Natural killer cell treated with Interleukin-12 subunit alpha and Interleukin-12 subunit beta and Interleukin-15 and Interleukin-18, amount 100 ng/mL, for 72 hours (primary cell): ENCODE results near the gene LIPT2. TPM values are rescaled to one million over a fixed set of nuclear protein-coding genes. Genes with fewer than 3 reads are reported as not detected.

Experiments used
- ATAC-seq, 2 donors: fragments of 150-1000 bp; cut with Tn5 transposase in 1 of 2; sonication (Bioruptor Pico), chemical (Tn5 transposase) in 1 of 2; 2 replicates each; pipeline ENCODE4 v1.10.0; 2021
- DNase-seq: peaks from one replicate; pipeline ENCODE4 v3.0.0; 2022; ENCODE audit warnings: low spot score
- H3K27ac Mint-ChIP-seq, 2 donors: 1 replicate in 1 of 2; 2 replicates in 1 of 2; pipeline ENCODE4 v1.8.0; 2022; ENCODE audit warnings: mixed read lengths in 2 of 2, mild to moderate bottlenecking in 1 of 2, moderate library complexity in 1 of 2
- H3K27me3 Mint-ChIP-seq, 2 donors: 1 replicate in 1 of 2; 2 replicates in 1 of 2; pipeline ENCODE4 v1.8.0; 2022; ENCODE audit warnings: mixed read lengths in 2 of 2
- H3K36me3 Mint-ChIP-seq: one replicate; pipeline ENCODE4 v1.8.0; 2022; ENCODE audit warnings: mixed read lengths
- H3K4me1 Mint-ChIP-seq, 2 donors: 1 replicate in 1 of 2; 2 replicates in 1 of 2; pipeline ENCODE4 v1.8.0; 2022; ENCODE audit warnings: low read depth in 2 of 2, mixed read lengths in 2 of 2, mild to moderate bottlenecking in 1 of 2
- H3K4me3 Mint-ChIP-seq: one replicate; pipeline ENCODE4 v1.8.0; 2022; ENCODE audit warnings: mixed read lengths
- H3K9me3 Mint-ChIP-seq: 2 replicates; pipeline ENCODE4 v1.8.0; 2022; ENCODE audit warnings: mixed read lengths
- total RNA-seq, 2 donors: library from RNA; stranded (reverse); gene quantifications; one replicate each; pipeline ENCODE4 v1.2.3, GENCODE V29; 2022

The LIPT2 gene
- total RNA-seq, 2 donors from 2014 or later: 1.8 to 3.4 TPM

DNA sequence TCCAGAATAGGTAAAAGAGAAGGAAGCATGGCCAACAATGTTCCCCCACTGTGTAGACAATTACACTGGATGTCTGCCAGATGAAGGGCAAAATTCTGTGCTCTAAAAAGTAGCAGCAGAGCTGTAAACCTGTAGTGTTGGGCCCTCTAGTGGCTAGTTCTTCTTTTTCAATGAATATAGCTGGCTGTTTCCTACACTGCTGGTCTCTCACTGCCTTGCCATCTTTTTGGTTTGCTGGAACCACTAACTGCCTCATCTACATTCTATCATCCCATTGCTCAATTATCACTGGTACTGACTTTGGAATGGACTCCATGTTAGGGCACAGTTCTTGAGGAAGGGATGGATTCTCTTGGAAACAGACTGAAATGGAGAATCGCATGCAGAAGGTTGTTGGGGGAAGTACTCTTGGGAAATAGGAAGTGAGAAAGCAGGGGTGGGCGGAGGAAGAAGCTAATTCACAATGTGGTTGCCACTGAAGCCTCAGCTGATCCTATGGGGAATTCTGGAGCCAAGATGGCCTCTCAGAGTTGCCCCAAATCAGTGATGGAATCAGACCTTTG lies 44.1 kb downstream of the LIPT2 start:
- peaks cover 8 to 11% of the 10 kb centered on the region in 2 donors for H3K27me3 Mint-ChIP-seq
- H3K4me1 Mint-ChIP-seq: peaks cover 5 to 6% of the 10 kb centered on the region in 2 donors
- DNase-seq (no peak), ATAC-seq (peak; percentile 64 to 74)
- H3K36me3 Mint-ChIP-seq: no peaks in the 10 kb centered on the region
- H3K9me3 Mint-ChIP-seq: no peaks in the 10 kb centered on the region
- H3K27ac Mint-ChIP-seq: no peak overlapping the region
- H3K4me3 Mint-ChIP-seq: no peak overlapping the region

DNA sequence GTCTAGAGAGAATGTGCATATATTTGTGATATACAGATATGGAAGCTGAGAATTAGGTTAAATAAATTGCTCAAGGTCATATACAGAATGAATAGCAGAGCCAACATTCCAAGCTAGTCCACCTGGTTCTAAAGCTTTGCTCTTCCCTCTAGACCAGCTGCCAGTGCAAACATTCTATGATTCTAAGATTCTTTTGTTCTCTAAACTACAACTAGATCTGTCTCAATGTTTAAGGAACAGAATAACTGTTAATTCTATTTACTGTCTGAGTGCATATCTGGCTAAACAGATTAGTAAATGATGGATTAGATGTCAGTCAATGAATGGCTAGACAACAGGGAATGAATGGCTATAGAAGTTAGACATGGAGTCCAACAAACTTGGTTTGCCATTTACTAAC lies 45.8 kb downstream of the LIPT2 start:
- H3K4me1 Mint-ChIP-seq: peaks cover 0 to 4% of the 10 kb centered on the region in 2 donors
- no peak for DNase-seq
- ATAC-seq: no peak
- no peak overlapping the region for H3K27ac Mint-ChIP-seq
- peaks cover 6 to 8% of the 10 kb centered on the region in 2 donors for H3K27me3 Mint-ChIP-seq
- H3K4me3 Mint-ChIP-seq: no peak overlapping the region
- no peaks in the 10 kb centered on the region for H3K36me3 Mint-ChIP-seq
- H3K9me3 Mint-ChIP-seq: no peaks in the 10 kb centered on the region

DNA sequence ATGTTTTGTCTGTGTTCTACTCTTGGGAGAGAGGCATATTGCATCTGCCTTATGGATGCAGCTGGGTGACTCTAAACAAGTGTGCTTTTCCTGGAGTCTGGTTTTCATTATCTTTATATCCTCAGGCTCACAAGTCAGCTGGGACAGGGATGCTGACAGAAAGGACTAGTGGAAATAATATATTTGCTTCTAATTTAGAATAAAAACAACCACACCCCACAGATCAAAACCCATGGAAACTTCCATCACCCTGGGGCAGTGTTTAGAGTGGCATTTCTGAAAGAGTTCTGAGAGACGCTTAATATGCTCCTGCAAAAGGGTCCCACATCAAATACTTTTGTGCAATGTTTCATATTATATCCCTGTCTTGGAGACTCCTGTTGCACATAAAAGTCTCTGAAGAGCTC lies 47.0 kb downstream of the LIPT2 start:
- DNase-seq (no peak), ATAC-seq (no peak)
- Mint-ChIP-seq H3K36me3 (no peaks in the 10 kb centered on the region), H3K27me3 (peaks cover 6 to 8% of the 10 kb centered on the region in 2 donors), H3K4me1 (peaks cover 0 to 4% of the 10 kb centered on the region in 2 donors), H3K9me3 (no peaks in the 10 kb centered on the region), H3K27ac (no peak overlapping the region), H3K4me3 (no peak overlapping the region)

DNA sequence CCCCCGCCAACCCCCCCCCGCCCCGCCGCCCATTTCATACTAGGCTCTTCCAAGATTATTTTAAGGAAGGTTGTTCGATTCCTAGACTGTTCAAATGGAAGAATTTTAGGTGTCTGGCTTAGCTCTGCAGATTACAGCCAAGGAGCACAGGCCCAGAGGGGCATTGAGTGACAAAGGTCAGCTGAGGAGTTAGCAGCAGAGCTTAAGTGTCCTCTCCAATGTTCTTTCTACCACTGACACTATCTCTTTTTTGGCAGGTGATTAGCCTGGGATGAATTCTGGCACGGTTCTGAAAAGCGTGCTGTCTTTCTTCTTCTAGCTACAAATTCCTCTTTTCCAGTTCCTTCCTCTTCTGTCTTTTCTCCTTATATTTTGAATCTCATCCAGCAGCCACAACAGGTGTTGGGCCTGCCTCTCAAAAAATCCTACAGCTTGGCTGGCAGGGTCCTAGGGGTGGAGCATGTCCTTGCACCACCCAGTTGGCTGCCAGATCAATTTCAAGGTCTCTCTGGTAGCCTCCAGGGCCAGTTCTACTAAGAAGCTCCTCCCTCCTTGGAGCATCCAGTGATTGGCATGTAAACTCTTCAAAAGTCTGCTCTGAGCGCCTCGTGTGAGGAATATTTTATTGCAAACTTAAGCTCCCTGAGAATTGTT lies 49.2 kb downstream of the LIPT2 start:
- no peaks in the 10 kb centered on the region for H3K4me1 Mint-ChIP-seq
- no peaks in the 10 kb centered on the region for H3K36me3 Mint-ChIP-seq
- no peak overlapping the region for H3K27ac Mint-ChIP-seq
- H3K9me3 Mint-ChIP-seq: no peaks in the 10 kb centered on the region
- H3K27me3 Mint-ChIP-seq: peaks cover 6 to 8% of the 10 kb centered on the region in 2 donors
- DNase-seq (no peak), ATAC-seq (no peak)
- no peak overlapping the region for H3K4me3 Mint-ChIP-seq

DNA sequence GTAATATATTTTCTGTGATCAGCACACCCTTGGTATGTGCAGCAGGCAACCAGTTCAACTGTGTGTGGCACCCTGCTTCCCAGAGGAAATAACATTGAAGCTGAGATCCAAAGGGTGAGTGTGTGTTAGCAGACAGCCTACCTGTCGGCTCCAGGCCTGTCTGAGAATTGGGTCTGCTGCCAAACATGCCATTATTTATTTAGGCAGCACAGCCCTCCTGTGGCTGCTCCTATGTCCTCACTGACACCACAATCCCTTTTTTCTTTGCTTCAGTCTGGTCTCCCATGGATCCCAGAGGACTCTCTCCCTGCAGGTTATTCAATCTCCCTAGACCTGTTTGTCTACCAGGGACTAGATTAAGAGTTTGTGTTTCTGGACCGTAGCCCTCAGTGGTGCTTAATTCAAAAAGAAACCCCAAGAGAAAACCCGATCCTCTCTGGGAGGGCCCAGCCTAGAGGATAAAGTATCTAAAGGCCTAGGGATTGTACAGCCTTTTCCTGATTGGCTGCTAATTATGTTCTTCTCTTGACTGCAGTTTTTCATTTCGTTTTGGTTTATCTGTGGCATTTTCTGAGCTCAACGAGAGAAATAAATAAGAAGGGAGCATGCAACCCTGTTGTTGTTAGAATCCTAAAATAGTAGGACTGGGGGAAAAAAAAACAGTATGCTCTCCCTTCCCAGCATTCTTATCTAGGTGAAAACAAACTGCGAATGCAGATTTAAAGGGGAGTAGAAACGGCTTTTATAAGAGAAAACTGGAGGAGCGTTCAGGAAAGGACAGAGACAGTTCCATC lies 50.3 kb downstream of the LIPT2 start:
- H3K36me3 Mint-ChIP-seq: no peaks in the 10 kb centered on the region
- ATAC-seq (no peak), DNase-seq (no peak)

GRCh38 chr11:74442636-74443035 lies 50.9 kb downstream of the LIPT2 start:
- no peaks in the 10 kb centered on the region for H3K36me3 Mint-ChIP-seq
- no peak overlapping the region for H3K4me3 Mint-ChIP-seq

More for the DNA sequence above, 50.3 kb downstream of the LIPT2 start:
- no peaks in the 10 kb centered on the region for H3K9me3 Mint-ChIP-seq
- H3K27me3 Mint-ChIP-seq: peaks cover 6 to 8% of the 10 kb centered on the region in 2 donors
- H3K27ac Mint-ChIP-seq: no peak overlapping the region
- no peak overlapping the region for H3K4me3 Mint-ChIP-seq
- no peaks in the 10 kb centered on the region for H3K4me1 Mint-ChIP-seq

More at GRCh38 chr11:74442636-74443035, 50.9 kb downstream of the LIPT2 start:
- no peak for DNase-seq
- no peaks in the 10 kb centered on the region for H3K4me1 Mint-ChIP-seq
- no peak overlapping the region for H3K27ac Mint-ChIP-seq
- H3K9me3 Mint-ChIP-seq: no peaks in the 10 kb centered on the region
- H3K27me3 Mint-ChIP-seq: peaks cover 6 to 8% of the 10 kb centered on the region in 2 donors
- no peak for ATAC-seq

Other genes with a start within 250 kb of the LIPT2 start
- not detected for gene P4HA3, start 182.1 kb downstream of the LIPT2 start, total RNA-seq
- gene PGM2L1, start 95.3 kb downstream of the LIPT2 start, total RNA-seq: 1 to 10 TPM; 1.4 to 2.4 TPM
- under 1 TPM; 0.10 to 0.73 TPM for gene KCNE3, start 26.2 kb downstream of the LIPT2 start, total RNA-seq
- gene POLD3, start 98.9 kb upstream of the LIPT2 start, total RNA-seq: 10 to 100 TPM; 46.2 to 58.9 TPM
- gene CHRDL2, start 237.7 kb upstream of the LIPT2 start, total RNA-seq: not detected